HCT116 (cell line): ENCODE data around the gene SOWAHB.

Experiments used
- CEBPB ChIP-seq: IDR thresholded peaks from 2 replicates; pipeline ENCODE4 v1.6.1; 2012; ENCODE audit warnings: low read depth
- ELF1 ChIP-seq: IDR thresholded peaks from 2 replicates; pipeline ENCODE4 v1.6.1; 2012; ENCODE audit warnings: low read depth, borderline replicate concordance
- EZH2 ChIP-seq: fragments of 200-600 bp; sonication (generic); IDR thresholded peaks from 2 replicates; pipeline ENCODE4 v1.6.1; 2017; ENCODE audit warnings: antibody characterized with exemption, mixed run types
- EZH2phosphoT487 ChIP-seq: fragments of 200-600 bp; IDR thresholded peaks from 2 replicates; pipeline ENCODE4 v1.6.1; 2018; ENCODE audit warnings: antibody characterized with exemption, borderline replicate concordance
- POLR2A ChIP-seq: IDR thresholded peaks from 2 replicates; pipeline ENCODE4 v1.7.0; 2011; ENCODE audit warnings: borderline replicate concordance; ENCODE audit not compliant: insufficient read depth, insufficient read length; ENCODE audit errors: extremely low read depth
- RAD21 ChIP-seq: IDR thresholded peaks from 2 replicates; pipeline ENCODE4 v1.6.1; 2012; ENCODE audit warnings: low read depth, mild to moderate bottlenecking
- SIN3A ChIP-seq: IDR thresholded peaks from 2 replicates; pipeline ENCODE4 v1.6.1; 2012; ENCODE audit warnings: low read depth

DNA sequence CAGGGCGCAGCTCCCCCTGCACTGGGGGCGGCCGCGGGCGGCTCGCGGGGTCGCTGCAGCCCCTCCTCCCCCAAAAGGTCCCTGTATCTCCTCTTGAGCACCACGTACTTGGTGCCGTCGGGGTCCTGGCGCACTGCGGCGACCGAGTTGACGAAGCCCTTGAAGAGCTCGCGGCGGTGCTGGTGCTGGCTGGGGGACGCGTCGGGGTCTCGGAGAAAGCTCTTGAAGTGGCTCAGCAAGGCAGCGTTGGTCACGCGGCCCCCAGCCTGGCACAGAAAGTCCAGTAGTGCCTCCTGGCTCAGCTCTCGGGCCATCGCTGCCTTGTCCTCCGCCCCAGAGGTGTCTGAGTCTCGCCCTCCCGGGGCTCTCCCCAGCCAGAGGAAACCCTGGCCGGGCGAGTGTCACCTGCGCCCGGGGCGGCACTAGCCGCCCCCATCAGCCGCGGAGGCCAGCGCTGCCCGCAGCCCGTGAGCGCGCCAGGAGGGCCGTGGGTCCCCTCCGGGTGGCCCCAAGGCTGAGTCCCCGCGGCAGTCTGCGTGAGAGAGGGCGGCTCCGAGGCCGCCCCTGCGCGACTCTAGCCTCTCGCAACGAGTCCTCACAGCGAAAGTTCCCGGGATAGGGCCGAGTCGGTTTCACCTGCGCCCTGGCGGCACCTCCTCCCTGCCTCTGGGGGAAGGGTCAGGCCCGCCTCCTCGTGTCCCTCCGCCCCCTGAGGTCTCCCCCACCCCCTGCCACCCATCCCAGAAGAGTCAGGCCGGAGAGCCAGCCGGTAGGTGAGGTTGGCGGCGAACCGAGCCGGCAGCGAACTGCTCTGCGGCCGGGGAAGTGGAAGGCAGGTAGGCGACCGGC, at the start of gene SOWAHB:
- TF ChIP-seq CEBPB (no peak), POLR2A (peak; percentile 33), EZH2 (no peak), ELF1 (no peak), SIN3A (no peak), EZH2phosphoT487 (no peak), RAD21 (0 out of 2 replicates have a peak, but pooled peaks have one; percentile 10)
